Activated CD8-positive, alpha-beta memory T cell treated with anti-CD3 and anti-CD28 coated beads, Interleukin-2, amount 50 U/mL, for 4 hours (primary cell): ENCODE measurements around the gene WDR45.
A peak's percentile ranks its signal among the peaks of the same experiment; 100 is the strongest.
"Not testable (repeated sequence)": the region's sequence is repeated elsewhere in the genome, so short reads cannot be mapped to it uniquely, and the experiment has no call there.

ENCODE experiments used
- DNase-seq: peaks from one replicate; pipeline ENCODE4 v3.0.0-alpha.2; 2020

Gene WDR45

DNA sequence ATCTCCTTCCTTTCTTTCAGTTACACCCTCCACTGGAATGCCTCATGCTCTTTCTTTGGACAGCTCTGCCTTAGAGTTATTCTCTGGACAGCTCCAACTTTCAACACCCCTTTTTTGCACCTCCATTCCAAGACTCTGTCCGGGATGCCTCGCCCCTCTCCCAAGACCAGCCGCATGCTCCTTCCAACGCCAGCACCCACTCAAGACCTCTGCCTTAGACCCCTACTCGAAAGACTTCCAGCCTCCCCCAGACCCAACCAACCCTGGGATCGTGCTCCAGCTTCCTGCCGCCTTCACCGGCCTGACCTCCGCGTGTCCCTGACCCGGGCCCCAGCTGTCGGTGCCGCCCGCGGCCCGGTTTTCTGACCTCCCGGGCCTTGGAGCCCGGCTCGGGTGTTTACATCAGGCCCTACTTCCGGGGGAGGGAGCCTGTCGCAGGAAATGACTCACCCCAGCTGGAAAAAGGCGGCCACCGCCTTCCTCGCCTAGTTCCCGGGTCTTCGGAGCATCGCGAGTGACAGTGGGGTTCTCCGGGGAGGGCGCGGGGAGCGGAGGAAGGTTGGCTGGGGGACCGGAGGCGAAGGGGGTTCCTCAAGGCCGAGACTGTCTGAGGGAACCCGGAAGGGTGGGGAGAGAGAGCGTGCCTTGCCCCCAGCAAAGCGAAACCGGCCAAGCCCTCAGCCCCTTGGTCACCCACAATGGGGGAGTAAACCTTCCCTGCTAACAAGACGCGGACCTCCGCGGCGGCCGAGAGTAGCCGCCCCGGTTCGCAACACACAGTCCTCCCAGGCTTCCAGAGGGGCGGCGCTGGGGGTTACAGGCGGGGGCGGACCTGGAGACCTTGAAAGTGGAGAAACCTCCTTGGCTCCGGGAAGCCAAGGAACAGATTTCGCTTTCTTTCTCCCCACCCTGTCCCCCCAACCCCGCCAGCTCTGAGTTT is at the start of gene WDR45:
Gene WDR45 (minus strand): TSS at position 399 of the 940 bp plus-strand sequence. CDS start 1,792 bp downstream, outside the sequence.
- peak; percentile 72 for DNase-seq

DNA sequence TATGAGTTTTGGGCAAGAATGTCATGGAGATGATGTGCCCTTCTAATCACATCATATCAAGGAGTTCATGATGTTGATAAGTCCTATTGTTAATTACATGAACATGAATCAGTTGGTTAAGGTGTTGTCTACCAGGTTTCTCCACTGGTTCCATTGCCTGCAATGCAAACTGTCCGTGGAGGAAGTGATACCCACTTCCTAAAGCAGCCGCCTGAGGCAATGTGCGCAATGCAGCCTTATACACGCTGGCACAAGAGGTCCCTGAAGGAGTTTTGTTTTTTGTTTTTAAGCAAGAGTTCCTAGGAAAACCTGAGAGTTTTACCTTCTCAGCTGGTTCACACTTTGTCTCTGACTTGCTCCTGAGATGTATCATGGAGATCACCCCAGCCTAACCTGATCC is 49.7 kb upstream of the WDR45 start:
- DNase-seq, result no peak

DNA sequence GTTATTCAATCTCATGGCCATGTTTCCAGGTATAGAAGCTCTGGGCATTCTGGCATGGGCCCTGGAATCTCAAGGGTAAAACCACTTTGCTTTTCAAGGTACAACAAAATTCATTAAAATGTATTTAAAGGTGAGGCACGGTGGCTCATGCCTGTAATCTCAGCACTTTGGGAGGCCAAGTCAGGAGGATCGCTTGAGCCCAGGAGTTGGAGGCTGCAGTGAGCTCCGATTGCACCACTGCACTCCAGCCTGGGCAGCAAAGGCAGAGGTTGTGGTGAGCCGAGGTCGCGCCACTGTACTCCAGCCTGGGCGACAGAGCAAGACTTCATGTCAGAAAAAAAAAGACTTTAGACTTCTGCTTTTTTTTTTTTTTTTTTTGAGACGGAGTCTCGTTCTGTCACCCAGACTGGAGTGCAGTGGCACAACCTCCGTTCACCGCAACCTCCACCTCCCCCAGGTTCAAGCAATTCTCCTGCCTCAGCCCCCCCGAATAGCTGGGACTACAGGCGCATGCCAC is 48.1 kb upstream of the WDR45 start:
- DNase-seq, result not testable (repeated sequence)

DNA sequence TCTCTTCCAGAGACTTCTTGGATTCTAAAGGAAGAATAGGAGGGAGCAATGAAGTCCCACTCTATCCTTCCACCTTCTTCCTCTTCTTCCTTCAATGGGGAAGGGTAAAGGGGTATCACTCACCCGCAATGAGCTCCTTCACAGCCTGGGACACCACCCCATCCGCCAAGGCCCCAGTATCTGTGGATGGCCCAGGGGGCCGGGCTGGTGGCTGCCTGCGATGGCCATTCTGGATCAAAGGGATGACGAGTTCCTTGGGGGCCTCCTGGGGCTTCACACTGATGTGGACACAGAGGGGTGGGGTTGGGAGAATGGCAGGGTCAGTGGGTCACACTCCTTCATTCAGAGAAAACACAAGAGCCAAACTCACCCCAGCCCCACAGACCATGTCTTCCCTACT is 42.8 kb upstream of the WDR45 start:
- no peak for DNase-seq

DNA sequence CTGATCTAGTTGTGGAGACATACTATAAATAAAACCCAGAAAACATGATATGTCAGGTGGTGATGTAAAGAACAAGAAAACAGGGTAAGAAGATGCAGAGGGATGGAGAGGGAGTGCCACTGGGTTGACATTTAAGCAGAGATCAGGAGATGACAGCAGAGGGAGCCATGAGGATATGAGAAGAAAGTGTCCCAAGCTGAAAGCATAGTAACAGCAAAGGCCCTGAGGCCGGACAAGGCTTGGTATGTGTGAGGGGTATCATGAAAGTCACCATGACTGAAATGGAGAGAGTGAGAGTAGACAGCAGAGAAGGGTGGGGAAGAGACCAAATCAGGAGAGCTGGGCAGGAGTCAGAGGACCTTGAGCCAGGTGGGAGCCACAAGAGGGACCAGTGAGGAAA is 40.4 kb upstream of the WDR45 start:
- DNase-seq, result no peak

DNA sequence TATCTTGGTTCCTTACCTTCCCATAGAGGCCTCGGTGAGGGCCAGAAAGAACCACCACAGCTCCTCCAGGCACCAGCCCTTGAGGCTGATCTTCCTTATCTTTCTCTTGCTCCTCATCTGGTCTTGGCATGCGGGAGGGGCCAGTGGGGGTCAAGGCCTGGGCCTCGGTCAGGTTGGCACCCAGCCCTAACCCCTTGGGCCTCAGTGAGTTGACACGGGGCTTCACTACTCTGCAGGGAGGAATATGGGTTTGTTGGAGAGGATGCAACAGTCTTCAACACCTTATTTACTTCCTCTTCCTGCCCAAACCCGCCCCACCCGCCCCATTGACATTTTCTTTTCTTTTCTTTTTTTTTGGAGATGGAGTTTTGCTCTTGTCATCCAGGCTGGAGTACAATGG is 37.9 kb upstream of the WDR45 start:
- DNase-seq, result no peak

DNA sequence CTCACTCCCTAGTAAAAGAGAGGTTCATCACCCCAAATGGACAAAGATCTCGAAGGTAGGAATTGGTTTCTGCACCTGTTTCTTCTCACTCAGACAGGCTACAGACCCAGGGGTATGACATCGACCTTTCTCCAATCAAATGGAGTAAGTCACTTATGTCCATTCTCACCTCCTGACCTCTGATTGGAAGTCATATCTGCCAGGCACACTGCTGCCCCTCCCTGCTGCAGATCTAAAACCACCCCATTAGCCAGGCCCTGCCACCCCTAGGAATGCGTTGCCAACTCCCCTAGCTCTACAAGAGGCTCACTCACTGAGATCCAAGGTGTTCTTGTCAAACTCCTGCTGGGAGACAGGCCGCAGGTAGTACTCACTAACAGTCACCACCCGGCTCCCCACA is 37.0 kb upstream of the WDR45 start:
- DNase-seq, result no peak

DNA sequence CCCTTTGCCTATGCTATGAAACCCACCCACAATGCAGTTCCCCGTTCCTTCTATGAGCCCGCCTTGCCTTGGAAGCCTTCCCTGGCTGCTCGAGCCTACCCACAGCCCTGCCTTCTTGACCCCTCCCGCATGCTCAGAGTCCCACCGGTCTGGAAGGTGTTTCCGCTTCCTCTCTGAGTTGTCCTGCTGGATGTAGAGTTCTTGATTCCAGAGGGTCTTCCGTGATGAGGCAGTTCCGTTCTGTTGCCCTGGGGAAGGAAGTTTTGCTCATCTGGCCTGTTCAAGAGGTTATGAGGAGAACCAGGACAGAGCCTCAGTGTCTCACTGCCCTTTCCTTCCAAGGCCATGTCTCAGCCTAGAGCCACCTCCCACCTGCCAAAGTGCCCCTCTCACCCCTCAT is 36.4 kb upstream of the WDR45 start:
- no peak for DNase-seq

DNA sequence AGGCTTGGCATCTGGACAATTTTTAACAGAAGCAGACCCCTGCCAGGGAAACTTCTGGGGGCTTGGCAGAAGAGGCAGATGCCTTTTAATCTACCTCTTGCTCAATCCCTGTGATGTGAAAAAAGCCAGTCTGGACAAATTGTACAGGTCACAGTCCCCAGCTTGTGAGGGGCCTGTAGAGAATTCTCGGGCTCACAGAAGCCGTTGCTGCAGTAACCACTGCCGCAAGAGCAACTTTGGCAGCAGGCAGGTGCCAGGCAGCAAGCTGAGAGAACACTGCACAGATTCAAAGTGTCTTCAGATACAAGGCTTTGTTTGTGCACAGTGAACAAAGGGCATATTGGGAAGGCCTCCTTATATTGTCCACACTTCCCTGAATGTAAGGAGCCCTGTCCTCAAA is 32.1 kb upstream of the WDR45 start:
- DNase-seq, result no peak

DNA sequence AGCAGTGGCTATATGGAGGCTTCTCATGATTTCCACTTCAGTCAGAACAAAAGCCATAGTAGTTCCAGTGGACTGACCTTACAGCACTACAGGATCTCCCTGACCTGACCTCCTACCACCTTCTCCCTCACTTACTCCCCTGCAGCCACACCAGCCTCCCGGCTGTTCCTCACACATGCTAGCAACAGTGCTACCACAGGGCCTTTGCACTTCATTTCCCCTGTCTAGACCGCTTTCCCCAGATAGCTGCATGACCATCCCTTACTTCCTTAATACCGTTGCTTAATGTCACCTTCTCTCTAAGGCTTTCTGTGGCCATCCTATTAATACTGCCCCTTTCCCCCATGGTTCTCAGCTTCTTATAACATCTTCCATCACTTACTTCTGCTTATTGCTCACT is 30.7 kb upstream of the WDR45 start:
- no peak for DNase-seq

DNA sequence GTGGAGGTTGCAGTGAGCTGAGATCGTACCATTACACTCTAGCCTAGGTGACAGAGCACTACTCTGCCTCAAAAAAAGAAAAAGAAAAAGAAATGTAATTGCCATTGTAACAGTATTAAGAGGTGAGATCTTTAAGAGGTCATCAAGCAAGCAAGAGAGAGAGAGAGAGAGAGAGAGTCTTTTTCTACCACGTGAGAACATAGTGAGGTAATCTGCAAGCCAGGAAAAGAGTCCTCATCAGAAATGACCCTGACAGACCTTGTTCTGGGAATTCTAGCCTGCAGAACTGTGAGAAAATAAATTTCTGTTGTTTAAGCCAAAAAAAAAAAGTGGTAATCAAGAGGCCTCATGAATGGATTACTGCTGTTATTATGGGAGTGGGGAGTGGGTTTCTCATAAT is 29.0 kb upstream of the WDR45 start:
- DNase-seq, result no peak

DNA sequence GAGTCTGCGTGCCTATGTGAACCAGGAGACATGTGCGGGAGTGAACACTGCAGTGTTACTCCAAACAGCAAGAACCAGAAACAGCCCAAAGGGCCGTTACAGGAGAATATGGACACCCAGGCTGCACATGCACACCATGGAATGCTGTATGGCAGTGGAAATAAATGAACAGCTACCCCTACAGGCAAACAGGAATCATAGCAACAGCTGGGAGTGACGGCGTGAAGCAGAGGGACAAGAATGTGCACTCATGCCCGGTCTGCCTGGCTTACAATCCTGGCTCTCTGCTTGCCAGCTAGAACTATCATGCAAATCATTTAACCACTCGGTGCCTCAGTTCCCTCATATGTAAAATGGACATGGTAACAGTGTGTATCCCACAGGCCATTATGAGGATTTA is 27.2 kb upstream of the WDR45 start:
- DNase-seq, result no peak

DNA sequence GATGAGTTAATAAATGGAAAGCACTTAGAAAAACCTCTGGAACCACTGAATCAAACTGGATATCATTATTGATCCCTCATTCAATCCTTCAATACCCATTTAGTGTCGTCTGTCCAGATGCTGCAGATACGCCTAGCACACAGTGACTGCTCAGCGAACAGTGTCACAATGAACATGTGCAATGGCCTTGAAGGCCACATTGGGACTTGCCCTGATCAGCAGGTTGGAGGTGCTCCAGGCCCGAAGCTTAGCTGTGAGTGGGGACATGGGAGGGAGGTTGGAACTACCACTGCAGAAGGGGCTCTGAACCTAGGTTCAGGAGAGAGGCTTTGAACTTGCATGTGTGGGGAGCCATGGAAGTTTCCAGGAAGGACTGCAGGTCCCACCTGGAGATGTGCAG is 26.6 kb upstream of the WDR45 start:
- DNase-seq, result no peak

DNA sequence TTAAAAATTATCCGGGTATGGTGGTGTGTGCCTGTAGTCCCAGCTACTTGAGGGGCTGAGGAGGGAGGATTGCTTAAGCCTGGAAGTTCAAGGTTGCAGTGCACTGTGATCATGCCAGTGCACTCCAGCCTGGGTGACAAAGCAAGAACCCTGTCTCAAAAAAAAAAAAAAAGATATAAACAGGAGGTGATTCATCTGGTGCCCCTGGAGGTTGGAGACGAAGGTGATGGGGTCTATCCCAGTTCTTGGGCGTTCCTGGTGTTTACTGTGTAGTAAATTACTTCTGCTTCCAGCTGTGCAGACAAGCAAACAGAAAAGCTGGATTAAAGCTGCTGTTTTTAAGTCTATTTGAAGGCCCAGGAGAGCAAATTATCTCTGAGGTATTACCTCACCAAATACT is 23.9 kb upstream of the WDR45 start:
- DNase-seq, result no peak

DNA sequence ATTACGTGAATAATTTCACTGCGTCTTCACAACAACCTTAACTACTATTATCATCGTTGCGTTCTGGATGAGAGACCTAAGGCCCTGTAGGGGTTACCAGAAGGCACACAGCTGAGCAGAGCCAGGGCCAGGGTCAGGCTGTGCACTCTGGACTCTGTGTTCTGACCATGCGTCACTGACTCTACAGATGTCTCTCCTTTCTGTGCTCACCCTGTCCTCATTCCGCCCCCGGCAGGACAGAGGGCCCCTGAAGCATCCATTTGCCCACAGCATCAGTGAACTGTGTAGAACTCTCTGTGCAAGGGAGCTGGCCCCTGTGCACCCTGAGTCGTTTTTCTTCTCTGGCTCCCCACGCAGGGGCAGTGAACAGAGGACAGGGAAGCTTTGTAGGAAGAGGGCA is 22.5 kb upstream of the WDR45 start:
- DNase-seq, result no peak

DNA sequence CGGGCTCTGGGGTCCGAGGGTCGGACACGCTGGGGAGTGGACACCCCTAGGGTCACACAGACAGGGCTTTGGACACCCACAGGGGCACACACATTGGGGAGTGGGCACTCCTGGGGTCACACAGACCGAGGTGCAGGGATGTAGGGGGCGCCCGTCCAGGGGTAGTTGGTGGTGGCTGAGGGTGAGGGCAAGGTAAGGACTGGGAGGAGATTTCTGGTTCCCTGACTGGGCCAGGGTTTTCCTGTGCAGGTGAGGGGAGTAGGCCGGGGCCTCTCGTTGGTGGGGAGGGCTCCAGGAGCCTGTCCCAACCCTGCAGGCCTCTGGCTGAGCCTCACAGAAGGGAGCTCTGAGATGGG is 21.9 kb upstream of the WDR45 start:
- DNase-seq, result no peak

DNA sequence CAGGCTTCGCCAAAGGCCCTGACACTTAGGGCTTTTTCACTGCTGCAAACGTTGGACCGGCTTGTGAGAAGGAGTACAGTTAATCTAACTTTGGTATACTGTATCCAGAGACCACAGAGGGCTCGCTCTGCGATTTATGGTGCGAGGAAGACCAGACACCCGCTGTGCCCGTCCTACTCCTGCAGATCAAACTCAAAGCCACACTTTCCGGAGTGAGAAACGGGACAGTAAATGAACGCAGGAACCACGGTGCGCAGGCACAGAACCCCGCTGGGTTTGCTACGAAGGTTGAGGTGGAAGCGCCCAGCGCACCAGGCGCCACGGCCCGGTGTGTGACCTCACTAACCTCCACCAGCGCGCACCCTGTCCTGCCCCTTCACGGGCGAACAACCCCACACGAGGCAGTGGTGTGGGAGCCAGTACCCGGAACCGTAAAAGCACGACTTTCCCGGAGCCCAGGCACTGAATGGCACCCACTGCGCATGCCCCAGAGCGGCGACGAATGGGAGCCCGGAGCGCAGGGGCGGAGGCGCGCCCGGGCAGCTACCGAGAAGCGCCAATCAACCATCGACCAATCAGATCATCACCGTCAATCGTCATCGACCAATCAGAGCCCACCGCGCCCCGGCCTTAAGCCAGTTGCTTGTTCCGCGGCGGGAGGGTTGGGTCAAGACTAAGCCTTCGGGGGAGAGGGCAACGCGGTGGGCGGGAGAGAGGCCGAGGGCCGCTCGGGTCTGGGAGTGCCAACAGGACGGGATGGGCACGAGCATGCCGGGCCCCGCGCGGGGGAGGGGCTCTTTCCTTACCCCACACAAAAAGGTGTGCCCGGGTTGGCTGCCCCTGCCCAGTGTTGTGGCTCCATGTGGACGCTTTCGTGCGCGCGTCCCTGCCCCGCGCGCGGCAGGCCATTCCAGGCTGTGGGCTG is 21.3 kb upstream of the WDR45 start:
- peak; percentile 84 for DNase-seq

DNA sequence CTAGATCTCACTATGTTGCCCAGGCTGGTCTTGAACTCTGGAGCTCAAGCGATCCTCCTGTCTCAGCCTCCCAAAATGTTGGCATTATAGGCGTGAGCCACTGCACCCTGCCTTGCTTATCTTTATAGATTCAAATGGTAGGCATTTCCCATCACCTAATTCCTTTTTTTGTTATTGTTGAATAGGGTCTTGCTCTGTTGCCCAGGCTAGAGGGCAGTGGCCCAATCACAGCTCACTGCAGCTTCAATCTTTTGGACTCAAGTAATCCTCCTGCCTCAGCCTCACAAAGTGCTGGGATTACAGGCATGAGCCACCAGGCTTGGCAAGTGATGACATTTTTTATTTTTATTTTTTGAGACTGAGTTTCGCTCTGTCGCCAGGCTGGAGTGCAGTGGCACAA is 16.7 kb upstream of the WDR45 start:
- no peak for DNase-seq

DNA sequence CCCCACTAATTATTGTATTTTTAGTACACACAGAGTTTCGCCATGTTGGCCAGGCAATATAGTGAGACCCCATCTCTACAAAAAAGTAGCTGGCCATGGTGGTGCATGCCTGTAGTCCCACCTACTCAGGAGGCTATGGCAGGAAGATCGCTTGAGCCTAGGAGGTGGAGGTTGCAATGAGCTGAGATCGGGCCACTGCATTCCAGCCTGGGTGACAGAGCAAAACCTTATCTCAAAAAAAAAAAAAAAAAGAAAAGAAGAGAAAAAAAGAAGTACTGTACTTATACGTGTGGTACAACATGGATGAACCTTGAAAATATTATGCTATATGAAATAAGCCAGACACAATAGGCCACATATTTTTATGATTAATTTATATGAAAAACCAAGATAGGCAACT is 9.9 kb upstream of the WDR45 start:
- no peak for DNase-seq

DNA sequence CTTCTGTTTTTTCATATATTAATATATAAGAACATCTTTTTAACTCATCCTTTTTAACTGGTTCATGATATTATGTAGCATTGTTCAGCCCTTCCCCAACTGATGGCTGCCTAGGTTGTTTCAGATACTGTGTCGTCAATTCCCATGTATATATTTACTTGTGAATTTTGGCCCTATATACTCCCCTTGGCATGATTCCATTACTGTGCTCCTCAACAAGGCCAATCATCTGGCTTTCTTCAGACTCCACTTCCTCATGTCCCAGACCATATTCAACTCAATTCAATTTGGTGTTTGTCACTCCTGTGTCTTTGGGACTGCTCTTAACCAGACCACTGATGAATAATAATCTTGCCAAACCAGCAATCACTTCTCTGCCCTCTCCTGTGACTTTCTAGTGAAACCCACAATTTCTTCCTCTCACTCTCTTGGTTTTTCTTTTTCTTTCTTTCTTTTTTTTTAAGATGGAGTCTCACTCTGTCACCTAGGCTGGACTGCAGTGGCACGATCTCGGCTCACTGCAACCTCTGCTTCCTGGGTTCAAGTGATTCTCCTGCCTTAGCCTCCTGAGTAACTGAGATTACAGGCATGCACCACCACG is 2.7 kb upstream of the WDR45 start:
- no peak for DNase-seq

DNA sequence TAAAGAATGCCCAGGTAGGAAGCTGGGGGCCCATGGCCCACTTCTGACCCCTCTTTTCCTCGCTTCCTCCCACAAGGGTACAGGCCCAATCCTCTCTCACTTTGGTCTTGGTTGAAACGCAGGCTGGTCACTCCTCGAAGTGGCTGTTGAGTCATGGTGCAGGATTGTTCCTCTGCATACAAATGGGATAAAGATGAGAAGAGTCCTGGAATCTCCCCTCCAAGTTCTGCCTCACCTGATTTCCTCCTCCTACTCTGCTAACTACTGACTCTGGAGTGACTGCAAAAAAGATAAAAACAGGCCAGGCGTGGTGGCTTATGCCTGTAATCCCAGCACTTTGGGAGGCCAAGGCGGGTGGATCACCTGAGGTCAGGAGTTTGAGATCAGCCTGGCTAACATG is 1.7 kb downstream of the WDR45 start:
- no peak for DNase-seq

DNA sequence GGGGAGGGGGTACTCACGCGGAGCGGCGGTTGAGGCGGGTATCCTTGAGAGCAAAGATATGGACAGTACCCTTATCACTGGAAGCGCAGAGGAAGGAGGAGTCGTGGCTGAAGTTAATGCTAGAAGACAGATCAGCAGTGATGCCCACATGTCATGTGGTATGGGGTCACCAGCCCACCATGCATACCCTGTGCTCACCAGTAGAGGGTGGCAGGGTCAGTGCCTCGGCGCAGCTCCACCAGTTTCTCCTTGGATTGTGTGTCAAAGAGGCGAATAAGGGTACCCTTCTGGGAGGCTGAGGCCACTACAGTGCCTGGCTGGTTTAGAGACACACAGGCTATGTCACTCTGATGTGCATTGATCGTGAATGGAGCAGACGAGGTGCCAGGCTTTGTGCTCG is 4.3 kb downstream of the WDR45 start:
- no peak for DNase-seq
